Stimulated activated CD8-positive, alpha-beta memory T cell treated with anti-CD3 and anti-CD28 coated beads, Interleukin-7, amount 100 ng/mL, for 1 hour (primary cell): ENCODE measurements around the gene ABCF2.

Experiments used
- DNase-seq, 2 donors: peaks; one replicate each; pipeline ENCODE4 v3.0.0-alpha.2; 2020; ENCODE audit warnings: low read depth in 2 of 2

Gene ABCF2

DNA sequence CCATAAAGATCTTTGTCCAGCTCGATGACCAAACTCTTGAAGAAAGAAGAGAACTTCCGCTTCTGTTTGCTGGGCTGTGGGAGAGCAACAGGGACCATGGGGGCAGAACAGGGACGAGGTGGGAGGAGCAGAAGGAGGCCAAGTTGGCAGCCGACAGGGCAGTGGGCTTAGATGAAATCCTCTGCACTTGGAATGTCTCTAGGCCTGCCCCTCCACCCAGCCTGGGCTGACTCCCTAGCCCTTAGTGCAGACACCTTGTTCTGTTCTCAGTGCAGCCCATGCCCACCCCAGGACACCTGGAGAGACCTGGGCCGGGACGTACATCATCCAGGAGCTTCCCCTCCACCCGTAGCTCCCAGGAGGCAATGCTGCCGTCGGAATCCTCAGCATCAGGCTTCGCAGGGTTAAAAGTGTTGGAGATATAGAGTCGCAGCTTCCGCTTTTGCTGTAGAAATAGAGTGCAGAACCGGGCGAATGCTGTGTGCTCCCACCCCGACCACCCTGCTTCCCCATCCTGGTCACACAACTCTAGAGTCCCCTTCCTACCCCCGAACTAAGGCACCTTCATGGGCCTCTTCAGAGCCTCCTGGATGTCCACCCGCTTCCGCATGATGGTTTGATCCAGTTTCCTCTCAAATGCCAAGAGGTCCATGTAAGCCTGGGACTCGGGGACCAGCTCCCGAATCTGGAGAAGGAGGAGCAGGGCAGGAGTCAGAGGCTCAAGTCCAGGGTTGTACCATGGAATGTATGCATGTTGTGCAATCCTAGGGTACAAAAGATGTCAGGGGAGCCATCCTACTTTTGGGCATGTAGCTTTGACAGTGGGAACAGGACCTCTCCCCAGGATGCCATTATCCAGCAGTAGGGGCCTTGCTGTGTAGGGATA, 15.4 kb upstream of the ABCF2 start:
- DNase-seq = no peak

DNA sequence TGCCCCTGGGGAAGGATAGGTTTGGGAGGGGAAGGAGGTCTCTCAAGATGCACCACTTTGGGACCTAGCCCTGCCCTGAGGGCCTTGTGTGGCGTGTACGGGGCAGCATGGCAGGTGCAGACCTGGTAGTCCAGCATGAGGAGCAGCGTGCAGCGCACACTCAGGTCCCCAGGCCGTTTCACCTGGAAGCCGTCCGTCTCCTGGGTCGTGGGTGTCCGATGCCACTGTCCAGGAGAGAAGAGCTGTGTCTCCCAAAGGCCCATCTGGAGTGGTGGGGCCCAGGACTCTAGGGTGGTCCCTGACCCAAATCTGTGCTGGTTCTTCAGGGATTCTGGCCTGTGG, 14.7 kb upstream of the ABCF2 start:
- DNase-seq = no peak

DNA sequence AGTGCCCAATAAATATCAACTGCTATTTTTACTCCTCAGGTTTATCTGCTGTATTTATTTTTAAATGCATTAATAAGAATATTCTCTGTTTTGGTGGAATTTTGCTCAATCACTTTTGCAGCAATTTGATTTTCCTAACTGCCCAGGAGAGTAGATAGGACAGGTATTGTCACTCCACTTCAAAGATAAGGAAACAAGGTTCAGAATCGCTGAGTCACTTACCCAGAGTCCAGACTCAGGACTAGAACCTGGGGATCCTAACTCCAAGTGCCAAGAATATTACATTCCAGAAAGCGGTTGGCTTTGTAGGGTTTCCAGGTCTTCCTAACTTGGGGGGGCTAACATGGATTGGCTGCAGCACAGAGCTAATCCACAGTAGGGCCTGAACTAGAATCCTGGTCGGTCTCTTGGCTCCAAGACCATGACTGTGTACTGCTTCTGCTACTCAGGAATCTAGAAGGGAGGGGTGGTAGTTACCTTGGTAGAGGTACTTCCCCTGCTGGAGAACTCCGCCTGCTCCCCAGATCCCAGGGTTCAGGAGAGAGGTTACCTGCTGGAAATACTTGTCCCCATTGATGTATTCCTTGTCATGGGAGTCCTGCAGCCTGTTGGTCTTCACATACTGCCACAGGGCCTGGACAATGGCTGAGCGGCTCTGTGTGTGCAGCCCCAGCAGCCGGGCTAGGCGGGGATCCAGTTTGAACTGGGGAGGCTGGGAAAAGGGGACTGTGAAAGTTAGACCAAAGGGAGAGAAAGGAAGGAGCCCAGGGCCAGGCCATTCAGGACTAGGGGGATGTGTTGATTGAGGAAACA, 14.1 kb upstream of the ABCF2 start:
- DNase-seq = no peak

DNA sequence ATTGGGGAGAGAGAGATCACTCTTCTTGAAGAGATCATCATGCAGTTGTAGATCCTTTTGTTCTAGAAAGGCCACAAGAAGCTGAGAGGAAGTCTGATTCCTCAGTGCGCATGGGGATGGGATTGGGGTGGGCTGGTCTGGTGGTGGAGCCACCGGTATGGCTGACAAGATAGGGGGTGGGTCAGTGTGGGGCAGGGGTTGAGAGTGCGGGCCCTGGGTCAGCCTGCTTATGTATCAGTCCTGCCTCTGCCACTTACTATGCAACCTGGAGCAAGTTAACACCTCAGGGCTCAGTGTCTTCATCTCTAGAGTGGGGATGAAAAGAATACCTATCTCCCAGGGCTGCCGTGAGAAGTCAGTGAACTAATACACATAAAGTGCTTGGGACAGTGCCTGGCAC, 13.5 kb upstream of the ABCF2 start:
- DNase-seq = no peak

DNA sequence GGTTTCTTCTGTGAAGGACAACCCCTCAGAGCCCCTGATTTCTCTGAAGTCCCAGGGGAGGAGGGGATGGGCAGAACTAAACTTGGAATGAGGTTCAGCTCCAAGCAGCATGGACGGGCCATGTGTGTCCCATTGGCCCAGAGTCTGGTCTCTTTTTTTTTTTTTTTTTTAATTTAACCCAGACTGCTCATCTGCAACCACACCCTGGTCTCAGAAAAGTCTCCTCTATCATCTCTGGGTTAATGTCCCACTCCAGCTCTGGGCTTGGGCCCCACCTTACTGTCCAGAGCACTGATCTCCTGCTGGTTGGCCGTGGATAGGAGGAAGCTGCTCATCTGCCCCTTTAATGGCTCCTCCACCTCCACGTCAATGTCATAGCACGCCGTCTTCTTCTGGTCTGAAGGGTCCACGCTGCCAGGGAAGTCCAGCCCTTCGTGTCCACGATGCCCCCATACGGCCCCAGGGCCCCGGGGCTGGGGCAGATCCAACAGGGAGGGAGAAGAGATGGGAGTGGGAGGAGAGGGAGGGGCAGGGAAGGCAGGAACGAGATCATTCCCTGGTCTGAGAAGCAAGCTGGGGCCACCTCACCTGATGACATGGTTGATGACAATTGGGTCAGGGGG, 12.9 kb upstream of the ABCF2 start:
- DNase-seq = no peak

DNA sequence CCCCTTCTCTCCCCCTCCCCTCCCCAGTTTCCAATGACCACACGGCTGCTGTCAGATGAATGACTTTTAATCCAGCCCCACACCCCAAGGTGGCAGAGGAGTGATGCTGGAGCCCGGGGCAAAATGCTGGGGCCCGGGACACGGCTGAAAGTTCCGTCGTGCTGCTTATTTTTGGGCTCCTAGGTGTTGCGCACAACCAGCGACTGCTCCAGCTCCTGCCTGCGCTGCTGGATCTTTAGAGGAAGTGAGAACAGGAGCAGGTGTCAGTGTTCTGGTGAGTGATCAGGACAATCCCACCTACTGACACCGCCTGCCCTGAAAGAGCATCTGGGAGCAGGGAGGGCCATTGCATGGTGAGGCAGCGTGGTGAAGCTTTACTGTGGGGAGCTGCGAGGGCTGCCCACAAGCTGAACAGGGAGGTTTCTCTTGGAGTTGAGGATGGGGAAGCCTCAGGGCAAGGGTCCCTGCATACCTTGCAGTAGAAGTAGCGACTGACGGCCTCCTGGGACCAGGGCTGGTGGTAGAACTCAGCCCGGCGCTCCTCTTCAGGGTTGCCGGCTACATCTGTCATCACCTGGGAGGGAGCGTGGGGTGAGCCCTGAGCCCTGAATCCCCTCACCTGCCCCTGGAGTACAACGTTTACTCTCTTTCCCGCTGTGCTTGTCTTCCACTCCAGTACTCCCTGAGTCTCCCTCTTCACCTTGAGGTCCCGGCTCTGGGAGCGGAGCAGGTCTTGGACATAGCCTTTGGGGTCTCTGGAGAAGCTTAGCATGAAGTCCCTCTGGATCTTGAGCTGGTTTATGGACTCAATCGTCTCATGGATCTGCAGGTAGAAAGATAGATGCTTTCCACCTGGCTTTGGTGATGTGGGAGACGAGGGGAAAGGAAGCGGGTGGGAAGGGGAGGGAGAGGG, 12.2 kb upstream of the ABCF2 start:
- DNase-seq = no peak

DNA sequence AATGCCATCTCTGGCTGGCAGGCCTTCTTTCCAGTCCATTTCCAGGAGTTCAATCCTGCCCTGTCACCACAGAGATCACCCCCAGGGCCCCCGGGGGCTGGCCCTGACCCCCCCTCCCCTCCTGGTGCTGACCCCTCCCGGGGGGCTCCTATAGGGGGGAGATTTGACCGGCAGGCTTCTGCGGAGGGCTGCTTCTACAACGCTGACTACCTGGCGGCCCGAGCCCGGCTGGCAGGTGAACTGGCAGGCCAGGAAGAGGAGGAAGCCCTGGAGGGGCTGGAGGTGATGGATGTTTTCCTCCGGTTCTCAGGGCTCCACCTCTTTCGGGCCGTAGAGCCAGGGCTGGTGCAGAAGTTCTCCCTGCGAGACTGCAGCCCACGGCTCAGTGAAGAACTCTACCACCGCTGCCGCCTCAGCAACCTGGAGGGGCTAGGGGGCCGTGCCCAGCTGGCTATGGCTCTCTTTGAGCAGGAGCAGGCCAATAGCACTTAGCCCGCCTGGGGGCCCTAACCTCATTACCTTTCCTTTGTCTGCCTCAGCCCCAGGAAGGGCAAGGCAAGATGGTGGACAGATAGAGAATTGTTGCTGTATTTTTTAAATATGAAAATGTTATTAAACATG, 11.3 kb upstream of the ABCF2 start:
- DNase-seq = no peak

DNA sequence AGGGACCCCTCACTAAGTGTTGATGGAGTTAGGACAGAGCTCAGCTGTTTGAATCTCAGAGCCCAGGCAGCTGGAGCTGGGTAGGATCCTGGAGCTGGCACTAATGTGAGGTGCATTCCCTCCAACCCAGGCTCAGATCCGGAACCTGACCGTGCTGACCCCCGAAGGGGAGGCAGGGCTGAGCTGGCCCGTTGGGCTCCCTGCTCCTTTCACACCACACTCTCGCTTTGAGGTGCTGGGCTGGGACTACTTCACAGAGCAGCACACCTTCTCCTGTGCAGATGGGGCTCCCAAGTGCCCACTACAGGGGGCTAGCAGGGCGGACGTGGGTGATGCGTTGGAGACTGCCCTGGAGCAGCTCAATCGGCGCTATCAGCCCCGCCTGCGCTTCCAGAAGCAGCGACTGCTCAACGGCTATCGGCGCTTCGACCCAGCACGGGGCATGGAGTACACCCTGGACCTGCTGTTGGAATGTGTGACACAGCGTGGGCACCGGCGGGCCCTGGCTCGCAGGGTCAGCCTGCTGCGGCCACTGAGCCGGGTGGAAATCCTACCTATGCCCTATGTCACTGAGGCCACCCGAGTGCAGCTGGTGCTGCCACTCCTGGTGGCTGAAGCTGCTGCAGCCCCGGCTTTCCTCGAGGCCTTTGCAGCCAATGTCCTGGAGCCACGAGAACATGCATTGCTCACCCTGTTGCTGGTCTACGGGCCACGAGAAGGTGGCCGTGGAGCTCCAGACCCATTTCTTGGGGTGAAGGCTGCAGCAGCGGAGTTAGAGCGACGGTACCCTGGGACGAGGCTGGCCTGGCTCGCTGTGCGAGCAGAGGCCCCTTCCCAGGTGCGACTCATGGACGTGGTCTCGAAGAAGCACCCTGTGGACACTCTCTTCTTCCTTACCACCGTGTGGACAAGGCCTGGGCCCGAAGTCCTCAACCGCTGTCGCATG, 10.5 kb upstream of the ABCF2 start:
- no peak for DNase-seq

DNA sequence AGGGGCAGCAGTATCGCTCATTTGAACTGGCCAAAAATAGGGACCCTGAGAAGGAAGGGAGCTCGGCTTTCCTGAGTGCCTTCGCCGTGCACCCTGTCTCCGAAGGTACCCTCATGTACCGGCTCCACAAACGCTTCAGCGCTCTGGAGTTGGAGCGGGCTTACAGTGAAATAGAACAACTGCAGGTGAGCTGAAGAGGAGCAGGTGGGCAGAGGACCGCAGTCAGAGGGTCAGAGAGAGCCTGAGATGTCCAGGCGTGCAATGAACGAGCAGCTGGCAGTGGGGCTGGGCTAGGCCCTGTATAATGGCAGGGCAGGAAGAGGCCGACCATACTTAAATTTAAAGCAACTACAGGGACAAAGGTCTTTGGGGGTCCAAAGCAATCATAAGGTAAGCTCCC, 9.4 kb upstream of the ABCF2 start:
- DNase-seq = no peak

DNA sequence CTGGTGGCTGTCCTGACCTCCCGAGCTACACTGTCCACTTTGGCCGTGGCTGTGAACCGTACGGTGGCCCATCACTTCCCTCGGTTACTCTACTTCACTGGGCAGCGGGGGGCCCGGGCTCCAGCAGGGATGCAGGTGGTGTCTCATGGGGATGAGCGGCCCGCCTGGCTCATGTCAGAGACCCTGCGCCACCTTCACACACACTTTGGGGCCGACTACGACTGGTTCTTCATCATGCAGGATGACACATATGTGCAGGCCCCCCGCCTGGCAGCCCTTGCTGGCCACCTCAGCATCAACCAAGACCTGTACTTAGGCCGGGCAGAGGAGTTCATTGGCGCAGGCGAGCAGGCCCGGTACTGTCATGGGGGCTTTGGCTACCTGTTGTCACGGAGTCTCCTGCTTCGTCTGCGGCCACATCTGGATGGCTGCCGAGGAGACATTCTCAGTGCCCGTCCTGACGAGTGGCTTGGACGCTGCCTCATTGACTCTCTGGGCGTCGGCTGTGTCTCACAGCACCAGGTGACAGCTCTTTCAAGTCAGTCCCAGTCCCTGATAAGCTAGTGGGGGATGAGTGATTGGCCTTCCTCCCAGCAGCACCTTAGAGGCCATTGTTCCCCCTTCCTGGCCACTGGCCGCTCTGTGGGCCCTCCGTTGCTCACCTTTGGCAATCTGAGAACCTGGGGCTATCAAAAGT, 8.2 kb upstream of the ABCF2 start:
- DNase-seq = no peak

DNA sequence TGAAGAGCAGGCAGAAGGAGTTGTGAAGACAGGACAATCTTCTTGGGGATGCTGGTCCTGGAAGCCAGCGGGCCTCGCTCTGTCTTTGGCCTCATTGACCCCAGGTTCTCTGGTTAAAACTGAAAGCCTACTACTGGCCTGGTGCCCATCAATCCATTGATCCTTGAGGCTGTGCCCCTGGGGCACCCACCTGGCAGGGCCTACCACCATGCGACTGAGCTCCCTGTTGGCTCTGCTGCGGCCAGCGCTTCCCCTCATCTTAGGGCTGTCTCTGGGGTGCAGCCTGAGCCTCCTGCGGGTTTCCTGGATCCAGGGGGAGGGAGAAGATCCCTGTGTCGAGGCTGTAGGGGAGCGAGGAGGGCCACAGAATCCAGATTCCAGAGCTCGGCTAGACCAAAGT, 6.8 kb upstream of the ABCF2 start:
- DNase-seq = no peak

DNA sequence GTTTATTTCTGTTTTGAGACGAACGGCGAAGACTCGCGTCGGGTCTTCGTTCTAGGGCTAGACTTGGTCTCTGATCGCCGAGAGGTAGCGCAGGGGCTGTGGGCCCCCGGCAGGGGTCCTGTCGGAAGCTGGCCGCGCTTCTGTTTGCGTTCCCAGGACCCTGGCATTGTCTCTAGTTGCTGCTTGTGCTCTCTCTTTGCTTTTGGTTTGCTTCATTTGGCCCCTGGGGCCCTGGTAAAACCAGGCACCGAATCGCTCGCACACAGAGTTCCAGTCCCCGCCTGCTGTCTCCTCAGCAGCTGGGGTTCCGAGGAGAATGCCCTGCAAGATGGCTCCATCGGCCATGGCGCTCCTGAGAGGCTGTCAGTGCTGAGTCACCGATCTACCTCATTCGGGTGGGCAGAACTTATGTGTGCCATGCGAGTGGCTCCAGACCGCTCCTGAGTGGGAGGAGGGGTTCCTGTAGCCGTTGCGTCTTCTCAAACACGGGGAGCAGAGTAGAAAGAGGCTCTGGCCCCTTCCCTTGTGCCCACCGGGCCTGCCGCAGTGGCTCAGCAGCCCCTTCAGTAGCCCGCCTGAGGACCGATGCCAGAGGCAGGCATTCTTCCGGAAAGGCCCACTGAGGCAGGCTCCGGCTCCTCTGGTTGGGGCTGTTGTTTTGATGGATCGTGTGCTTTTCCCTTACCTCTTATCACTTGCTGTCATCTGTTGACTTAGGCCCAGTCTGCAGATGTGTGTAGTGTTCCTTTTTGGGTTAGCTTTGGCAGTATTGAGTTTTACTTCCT, 6.1 kb upstream of the ABCF2 start:
- DNase-seq = peak; percentile 32 to 42

DNA sequence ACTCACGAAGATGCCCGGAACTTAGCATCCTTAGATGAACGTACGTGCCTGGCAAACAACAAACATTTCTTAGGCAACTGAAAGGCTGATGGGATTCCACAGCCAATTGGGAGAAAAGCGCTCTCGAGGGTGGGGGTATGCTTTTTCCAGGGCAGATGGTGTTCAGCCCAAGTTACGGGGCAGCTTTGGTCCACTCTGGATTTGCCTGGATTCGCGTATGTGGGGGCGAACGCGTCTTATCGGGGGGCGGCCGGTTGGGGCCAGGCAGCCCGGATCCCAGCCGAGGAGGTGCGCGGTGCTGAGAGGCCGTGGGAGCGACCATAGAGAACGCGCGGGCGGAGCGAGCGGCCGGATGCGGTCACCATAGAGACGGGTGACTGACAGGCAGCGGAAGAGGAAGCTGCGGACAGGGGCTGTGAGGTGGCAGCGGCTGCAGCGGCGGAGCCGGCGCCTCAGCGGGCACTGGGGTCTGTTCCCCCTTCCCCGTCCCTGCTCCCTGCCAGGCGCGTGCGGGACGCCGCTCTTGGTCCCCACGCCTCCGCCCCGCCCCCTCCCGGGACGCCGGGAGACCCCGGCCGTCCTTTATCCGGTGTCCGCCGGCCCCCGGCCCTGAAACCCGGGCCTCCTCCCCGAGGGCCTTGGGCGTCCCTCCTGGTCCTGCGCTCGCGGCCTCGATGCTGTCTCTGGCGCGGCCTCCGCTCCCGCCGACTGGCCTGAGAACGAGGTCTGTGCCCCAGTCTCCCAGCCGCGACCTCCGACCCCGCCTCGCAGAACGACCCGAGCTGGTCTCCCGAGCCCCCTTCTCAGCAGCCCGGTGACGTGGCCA, 5.3 kb upstream of the ABCF2 start, which contains the start of gene CHPF2:
Gene CHPF2 (plus strand): TSS at position 393 of the 826 bp plus-strand sequence. CDS start 1,529 bp downstream, outside the sequence.
- peak; percentile 83 to 84 for DNase-seq

DNA sequence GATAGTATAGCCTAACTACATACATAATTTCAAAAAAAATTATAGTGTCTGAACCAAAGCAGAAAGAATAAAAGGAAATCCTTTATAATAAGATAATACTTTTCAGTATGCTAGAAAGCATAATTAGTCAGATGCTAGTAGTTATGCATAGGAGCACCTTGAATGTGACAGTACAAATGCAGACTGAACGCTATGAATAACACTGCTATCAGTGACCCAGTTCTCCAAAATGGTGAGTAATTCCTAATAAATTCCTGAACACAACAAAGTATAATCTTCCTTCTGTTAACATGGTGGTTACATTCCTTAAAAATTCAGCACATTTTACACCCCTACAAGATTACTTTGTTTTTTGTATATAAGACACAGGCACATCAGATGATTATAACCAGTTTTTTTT, 4.1 kb upstream of the ABCF2 start:
- no peak for DNase-seq

DNA sequence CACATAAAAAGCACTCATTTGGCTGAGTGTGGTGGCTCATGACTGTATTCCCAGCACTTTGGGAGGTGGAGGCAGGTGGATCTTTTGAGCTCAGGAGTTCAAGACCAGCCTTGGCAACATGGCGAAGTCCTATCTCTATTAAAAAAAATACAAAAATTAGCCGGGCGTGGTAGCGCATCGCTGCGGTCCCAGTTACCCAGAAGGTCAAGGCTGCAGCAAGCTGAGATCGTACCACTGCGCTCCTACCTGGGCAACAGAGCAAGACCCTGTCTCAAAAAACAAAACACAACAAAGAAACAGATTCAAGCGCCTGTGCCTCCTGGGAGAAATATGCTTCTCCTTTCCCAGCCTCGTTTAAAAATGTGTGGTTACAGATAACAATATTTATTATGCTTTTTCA, 2.2 kb upstream of the ABCF2 start:
- no peak for DNase-seq

DNA sequence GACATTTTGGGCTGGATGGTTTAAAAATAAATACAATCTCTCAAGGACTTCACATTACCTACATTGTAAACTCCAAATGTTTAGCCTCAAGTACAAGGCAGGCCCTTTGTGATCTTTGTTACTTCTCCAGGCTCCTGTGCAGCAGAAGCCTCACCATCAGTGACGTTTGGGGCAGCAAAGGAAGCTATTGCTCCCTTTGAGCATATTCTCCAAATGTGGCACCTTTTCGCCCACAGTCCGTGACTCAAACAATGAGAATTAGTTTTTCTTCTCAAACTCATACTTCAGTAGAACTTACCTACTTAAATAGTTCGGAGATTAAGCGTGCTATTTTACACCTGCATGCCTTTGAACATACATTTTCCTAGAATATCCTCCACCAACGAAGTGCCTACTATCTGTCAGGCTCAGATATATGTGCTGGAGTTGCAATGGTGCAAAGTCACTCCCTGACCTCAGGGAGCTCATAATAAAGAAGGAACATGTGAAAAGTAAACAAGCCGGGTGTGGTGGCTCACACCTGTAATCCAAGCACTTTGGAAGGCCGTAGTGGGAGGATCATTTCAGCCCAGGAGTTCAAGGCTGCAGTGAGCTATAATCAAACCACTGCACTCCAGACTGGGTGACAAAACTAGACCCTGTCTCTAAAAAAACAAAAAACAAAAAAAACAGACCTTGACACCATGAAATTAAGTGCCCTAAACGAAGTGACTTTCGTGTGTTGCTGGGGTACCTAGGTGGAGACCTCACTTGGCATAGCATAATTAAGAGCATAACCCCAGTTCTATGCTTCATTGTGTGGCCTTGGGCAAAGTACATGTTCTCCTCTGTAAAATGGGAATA, 1.2 kb upstream of the ABCF2 start:
- no peak for DNase-seq

DNA sequence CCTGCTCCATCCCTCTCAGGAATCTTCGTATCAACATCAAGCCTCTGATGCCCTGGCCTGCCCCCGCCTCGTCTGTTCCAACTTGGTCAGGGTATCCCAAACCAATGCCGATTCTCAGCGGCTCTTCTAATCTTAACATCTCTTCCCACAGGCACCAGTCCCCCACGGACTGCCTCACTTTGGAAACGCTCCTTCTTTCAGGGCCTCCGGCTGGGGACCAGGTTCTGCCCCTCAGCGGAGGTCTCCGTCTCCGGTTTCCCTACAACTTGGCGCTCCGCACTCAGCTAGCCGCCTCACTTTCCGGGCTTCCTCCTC, 488 bp downstream of the ABCF2 start:
- no peak for DNase-seq
